C4-2B (cell line): ENCODE data around the gene B3GALT2.

Experiments used
- CTCF ChIP-seq: fragments of 450-650 bp; conservative IDR thresholded peaks from 2 replicates; pipeline ENCODE4 v1.5.1; 2017; ENCODE audit warnings: mild to moderate bottlenecking
- ZFX ChIP-seq: fragments of 450-650 bp; IDR thresholded peaks from 2 replicates; pipeline ENCODE4 v1.6.1; 2017

GRCh38 chr1:193190096-193190744 is 3.8 kb upstream of the B3GALT2 start:
- TF ChIP-seq CTCF (peak; percentile 29), ZFX (no peak)
